Spleen (tissue), 11 donors: ENCODE measurements around the gene SHFL. TPM values are rescaled to one million over a fixed set of nuclear protein-coding genes. Genes with fewer than 3 reads are reported as not detected.

Experiments
- DNase-seq: peaks from one replicate; pipeline ENCODE4 v3.0.0-alpha.2; 2020
- H3K27ac ChIP-seq, 8 donors: fragments of 200-600 bp; sonication (generic) in 7 of 8; 1 replicate in 4 of 8; 2 replicates in 4 of 8; pipeline versions ENCODE4 v1.5.0 to v1.8.0; 2016 to 2021; ENCODE audit warnings: inconsistent platforms in 4 of 8, mild to moderate bottlenecking in 4 of 8, moderate library complexity in 1 of 8
- H3K27me3 ChIP-seq, 7 donors: fragments of 200-600 bp; sonication (generic) in 6 of 7; replicated peaks in 1 of 7; 1 replicate in 4 of 7; 2 replicates in 3 of 7; pipeline versions ENCODE4 v1.5.0 to v1.8.0; 2016 to 2021; ENCODE audit warnings: inconsistent platforms in 3 of 7, mild to moderate bottlenecking in 1 of 7
- H3K36me3 ChIP-seq, 6 donors: fragments of 200-600 bp; sonication (generic) in 5 of 6; 1 replicate in 4 of 6; 2 replicates in 2 of 6; pipeline versions ENCODE4 v1.5.0 to v1.8.0; 2016 to 2021; ENCODE audit warnings: inconsistent platforms in 2 of 6
- H3K4me1 ChIP-seq, 6 donors: fragments of 200-600 bp; sonication (generic) in 5 of 6; 1 replicate in 3 of 6; 2 replicates in 3 of 6; pipeline versions ENCODE4 v1.5.0 to v1.8.0; 2016 to 2021; ENCODE audit warnings: inconsistent platforms in 3 of 6
- H3K4me3 ChIP-seq, 8 donors: fragments of 200-600 bp; sonication (generic) in 7 of 8; 1 replicate in 4 of 8; 2 replicates in 4 of 8; pipeline versions ENCODE4 v1.5.0 to v1.8.0; 2016 to 2021; ENCODE audit warnings: inconsistent platforms in 4 of 8, mild to moderate bottlenecking in 4 of 8, moderate library complexity in 2 of 8
- H3K9me3 ChIP-seq, 8 donors: fragments of 200-600 bp; sonication (generic) in 7 of 8; 1 replicate in 4 of 8; 2 replicates in 4 of 8; pipeline versions ENCODE4 v1.5.0 to v1.8.0; 2016 to 2021; ENCODE audit warnings: inconsistent platforms in 4 of 8
- CTCF ChIP-seq, 11 experiments: fragments of 200-600 bp in 7 of 11; fragments of 450-650 bp in 4 of 11; sonication (generic) in 4 of 11; IDR thresholded peaks in 8 of 11; conservative IDR thresholded peaks in 3 of 11; 1 replicate in 7 of 11; 2 replicates in 4 of 11; pipeline versions ENCODE4 v1.4.0 to v1.8.0; 2016 to 2021; ENCODE audit warnings: antibody characterized with exemption in 11 of 11, inconsistent platforms in 4 of 11, mild to moderate bottlenecking in 1 of 11
- POLR2A ChIP-seq, 3 donors: fragments of 450-650 bp; IDR thresholded peaks; one replicate each; pipeline ENCODE4 v1.5.1; 2017; ENCODE audit warnings: antibody characterized with exemption in 3 of 3, mild to moderate bottlenecking in 1 of 3
- POLR2AphosphoS5 ChIP-seq, 3 donors: sonication (generic); formaldehyde crosslinking; IDR thresholded peaks; one replicate each; pipeline ENCODE4 v1.5.1; 2017; ENCODE audit warnings: antibody characterized with exemption in 3 of 3
- whole genome bisulfite sequencing, 5 donors: extraction: QIAGEN DNeasy Blood & Tissue Kit in 3 of 5; methylation state at CpG; one replicate each; pipeline versions ENCODE4 v1.1.5 to v1.1.7; 2013 to 2018; 5-methylcytosine and 5-hydroxymethylcytosine counted together
- intact Hi-C: fragments of 100-400 bp; cut with DNase I; formaldehyde crosslinking; loops from one replicate; pipeline ENCODE4 v1.15.0; 2023; ENCODE audit warnings: low total_unique reads
- polyA plus RNA-seq, 3 donors: library from polyadenylated mRNA; stranded (reverse); fragments of 200-250 nt; gene quantifications; one replicate each; pipeline ENCODE4 v1.2.1, GENCODE V29; 2013
- total RNA-seq, 7 donors: library from RNA; depleted of rRNA in 3 of 7; stranded (reverse); fragments of >200 nt in 3 of 7; fragmentation: NEBNext Ultra II Directional in 4 of 7; extraction: Animal tissue kit (Norgen Biotek cat#: 25700) in 4 of 7; gene quantifications; one replicate each; pipeline versions ENCODE4 v1.1.0 to v1.2.1, GENCODE V29; 2016 to 2021
- donor health status: healthy with polysubstance abuse.
- donor health status: DM: no; HTN: no; CAD: no; lungs with moderate emphysema.
- donor health status: DM: no; HTN: no; CAD: no.
- donor health status: Bipolar disorder and iron deficiency.
- donor health status: healthy.
- donor health status: DM: no; HTN: no; CAD: no.
- donor health status: DM: yes; HTN: yes; CAD: no.

Gene SHFL
- total and polyA plus RNA-seq, 10 donors = 33.0 to 65.6 (median 55.1) TPM

GRCh38 chr19:10105509-10106099 is 19.5 kb downstream of the SHFL start:
- Histone ChIP-seq H3K27ac (peak overlapping the region; percentile 84 to 95 (median 90)), H3K4me1 (peaks cover 12 to 99% (median 75%) of the 10 kb centered on the region in 6 donors), H3K9me3 (no peaks in the 10 kb centered on the region), H3K4me3 (peak overlapping the region in 5 of 8 donors; percentile 88 to 92 (median 91)), H3K36me3 (peaks cover 0 to 36% (median 34%) of the 10 kb centered on the region in 6 donors), H3K27me3 (no peaks in the 10 kb centered on the region)
- TF ChIP-seq POLR2A (IDR thresholded peaks at IDR 0.05) (no peak), CTCF (IDR thresholded peaks at IDR 0.05 in 8 of 11, conservative IDR thresholded peaks at IDR 0.05 in 3 of 11) (no peak), POLR2AphosphoS5 (IDR thresholded peaks at IDR 0.05) (no peak)
- WGBS, 5 donors = 21 to 50% (median 26%) methylated on average over 16 of the region's 16 CpGs
- intact Hi-C loops = no loop called here
- DNase-seq = no peak

- Histone ChIP-seq H3K4me1 (peaks cover 18 to 99% (median 75%) of the 10 kb centered on the region in 6 donors), H3K27me3 (no peaks in the 10 kb centered on the region), H3K9me3 (no peaks in the 10 kb centered on the region), H3K36me3 (peaks cover 5 to 43% (median 41%) of the 10 kb centered on the region in 6 donors), H3K4me3 (peak within 1 kb of the TSS; percentile 80 to 99 (median 92)), H3K27ac (peak within 1 kb of the TSS; percentile 84 to 95 (median 90))
- DNase-seq = peak; percentile 99
- WGBS, 5 donors = 1 to 3% (median 1%) methylated on average over 27 to 71 of the region's 71 CpGs
- intact Hi-C loops = no loop called here
- TF ChIP-seq POLR2AphosphoS5 (IDR thresholded peaks at IDR 0.05) (peak; percentile 96 to 98 (median 96)), CTCF (IDR thresholded peaks at IDR 0.05 in 8 of 11, conservative IDR thresholded peaks at IDR 0.05 in 3 of 11) (peak in 4 of 11 experiments; percentile 9 to 31 (median 20)), POLR2A (IDR thresholded peaks at IDR 0.05) (peak in 2 of 3 donors; percentile 17 to 69)
Measured at GRCh38 chr19:10106100-10106936, 20.2 kb downstream of the SHFL start, which contains the start of gene PPAN. Gene PPAN, plus strand, starts transcription at chr19:10106362. Its CDS starts 33 bp downstream, at chr19:10106395.

GRCh38 chr19:10107254-10107653 is 21.1 kb downstream of the SHFL start:
- DNase-seq = no peak
- 54 to 82% (median 69%) methylated on average over 10 of the region's 10 CpGs for WGBS, 5 donors
- H3K4me3 ChIP-seq = peak overlapping the region in 7 of 8 donors; percentile 88 to 99 (median 92)
- H3K36me3 ChIP-seq = peaks cover 5 to 46% (median 44%) of the 10 kb centered on the region in 6 donors
- H3K27me3 ChIP-seq = no peaks in the 10 kb centered on the region
- peak overlapping the region in 6 of 8 donors; percentile 86 to 95 (median 92) for H3K27ac ChIP-seq
- TF ChIP-seq POLR2A (IDR thresholded peaks at IDR 0.05) (no peak), CTCF (IDR thresholded peaks at IDR 0.05 in 8 of 11, conservative IDR thresholded peaks at IDR 0.05 in 3 of 11) (no peak), POLR2AphosphoS5 (IDR thresholded peaks at IDR 0.05) (no peak)
- peaks cover 25 to 99% (median 78%) of the 10 kb centered on the region in 6 donors for H3K4me1 ChIP-seq
- no peaks in the 10 kb centered on the region for H3K9me3 ChIP-seq
- intact Hi-C loops = no loop called here
